ENCODE results near the gene KDM8.

Gene KDM8

GRCh38 chr16:27175888-27176287 is 27.4 kb upstream of the KDM8 start:
- no peak overlapping the region for H3K27ac ChIP-seq (ENCODE audit: extremely low read depth, low read depth, low read length)
- no peaks in the 10 kb centered on the region for H3K36me3 ChIP-seq (ENCODE audit: control insufficient read depth in 2 of 2, insufficient read depth in 1 of 2, low read length in 2 of 2)
- POLR2A ChIA-PET: no interaction called here
- no peak overlapping the region for H3K4me3 ChIP-seq (ENCODE audit: low read depth, low read length)
- TF ChIP-seq, protein P1, sequence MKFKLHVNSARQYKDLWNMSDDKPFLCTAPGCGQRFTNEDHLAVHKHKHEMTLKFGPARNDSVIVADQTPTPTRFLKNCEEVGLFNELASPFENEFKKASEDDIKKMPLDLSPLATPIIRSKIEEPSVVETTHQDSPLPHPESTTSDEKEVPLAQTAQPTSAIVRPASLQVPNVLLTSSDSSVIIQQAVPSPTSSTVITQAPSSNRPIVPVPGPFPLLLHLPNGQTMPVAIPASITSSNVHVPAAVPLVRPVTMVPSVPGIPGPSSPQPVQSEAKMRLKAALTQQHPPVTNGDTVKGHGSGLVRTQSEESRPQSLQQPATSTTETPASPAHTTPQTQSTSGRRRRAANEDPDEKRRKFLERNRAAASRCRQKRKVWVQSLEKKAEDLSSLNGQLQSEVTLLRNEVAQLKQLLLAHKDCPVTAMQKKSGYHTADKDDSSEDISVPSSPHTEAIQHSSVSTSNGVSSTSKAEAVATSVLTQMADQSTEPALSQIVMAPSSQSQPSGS (tag by site-specific recombination; IDR thresholded peaks at IDR 0.05; ENCODE audit: low read depth): 0 out of 2 replicates have a peak, but pooled peaks have one; percentile 28
- TF ChIP-seq ZNF23 (tag by site-specific recombination; IDR thresholded peaks at IDR 0.05; ENCODE audit: borderline replicate concordance): no peak
- H3K4me1 ChIP-seq (ENCODE audit: control insufficient read depth, insufficient read depth, low read length): no peaks in the 10 kb centered on the region
- CTCF ChIA-PET: interaction anchor here (7.9 kb wide), 1 partner anchor 193 kb away, joined by 69 read pairs; no protein-coding TSS in a partner anchor
- no peaks in the 10 kb centered on the region for H3K9me3 ChIP-seq (ENCODE audit: control insufficient read depth, insufficient read depth, low read depth, low read length)

GRCh38 chr16:27177031-27177774 is 26.1 kb upstream of the KDM8 start:
- POLR2A ChIA-PET: no interaction called here
- TF ChIP-seq ZIC2 (tag by site-specific recombination; IDR thresholded peaks at IDR 0.05): no peak
- TF ChIP-seq ZNF155 (tag by site-specific recombination; IDR thresholded peaks at IDR 0.05): no peak
- TF ChIP-seq, protein P2, sequence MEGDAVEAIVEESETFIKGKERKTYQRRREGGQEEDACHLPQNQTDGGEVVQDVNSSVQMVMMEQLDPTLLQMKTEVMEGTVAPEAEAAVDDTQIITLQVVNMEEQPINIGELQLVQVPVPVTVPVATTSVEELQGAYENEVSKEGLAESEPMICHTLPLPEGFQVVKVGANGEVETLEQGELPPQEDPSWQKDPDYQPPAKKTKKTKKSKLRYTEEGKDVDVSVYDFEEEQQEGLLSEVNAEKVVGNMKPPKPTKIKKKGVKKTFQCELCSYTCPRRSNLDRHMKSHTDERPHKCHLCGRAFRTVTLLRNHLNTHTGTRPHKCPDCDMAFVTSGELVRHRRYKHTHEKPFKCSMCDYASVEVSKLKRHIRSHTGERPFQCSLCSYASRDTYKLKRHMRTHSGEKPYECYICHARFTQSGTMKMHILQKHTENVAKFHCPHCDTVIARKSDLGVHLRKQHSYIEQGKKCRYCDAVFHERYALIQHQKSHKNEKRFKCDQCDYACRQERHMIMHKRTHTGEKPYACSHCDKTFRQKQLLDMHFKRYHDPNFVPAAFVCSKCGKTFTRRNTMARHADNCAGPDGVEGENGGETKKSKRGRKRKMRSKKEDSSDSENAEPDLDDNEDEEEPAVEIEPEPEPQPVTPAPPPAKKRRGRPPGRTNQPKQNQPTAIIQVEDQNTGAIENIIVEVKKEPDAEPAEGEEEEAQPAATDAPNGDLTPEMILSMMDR (tag by site-specific recombination; IDR thresholded peaks at IDR 0.05): no peak
- no peak for TF ChIP-seq ZNF169 (tag by site-specific recombination; IDR thresholded peaks at IDR 0.05)
- no peak for TF ChIP-seq ZNF600 (tag by site-specific recombination; IDR thresholded peaks at IDR 0.05)
- no peak for TF ChIP-seq ZNF791 (tag by site-specific recombination; IDR thresholded peaks at IDR 0.05)
- Histone ChIP-seq H3K27ac (ENCODE audit: extremely low read depth, low read depth, low read length) (no peak overlapping the region), H3K4me3 (ENCODE audit: low read depth, low read length) (no peak overlapping the region), H3K4me1 (ENCODE audit: control insufficient read depth, insufficient read depth, low read length) (no peaks in the 10 kb centered on the region), H3K36me3 (ENCODE audit: control insufficient read depth in 2 of 2, insufficient read depth in 1 of 2, low read length in 2 of 2) (no peaks in the 10 kb centered on the region), H3K9me3 (ENCODE audit: control insufficient read depth, insufficient read depth, low read depth, low read length) (no peaks in the 10 kb centered on the region)
- CTCF ChIA-PET: interaction anchor here (0.6 to 7.9 kb wide), 8 partner anchors 11 to 250 kb away, joined by 3 to 69 read pairs (median 8); partner anchors contain the start of gene KDM8

DNA sequence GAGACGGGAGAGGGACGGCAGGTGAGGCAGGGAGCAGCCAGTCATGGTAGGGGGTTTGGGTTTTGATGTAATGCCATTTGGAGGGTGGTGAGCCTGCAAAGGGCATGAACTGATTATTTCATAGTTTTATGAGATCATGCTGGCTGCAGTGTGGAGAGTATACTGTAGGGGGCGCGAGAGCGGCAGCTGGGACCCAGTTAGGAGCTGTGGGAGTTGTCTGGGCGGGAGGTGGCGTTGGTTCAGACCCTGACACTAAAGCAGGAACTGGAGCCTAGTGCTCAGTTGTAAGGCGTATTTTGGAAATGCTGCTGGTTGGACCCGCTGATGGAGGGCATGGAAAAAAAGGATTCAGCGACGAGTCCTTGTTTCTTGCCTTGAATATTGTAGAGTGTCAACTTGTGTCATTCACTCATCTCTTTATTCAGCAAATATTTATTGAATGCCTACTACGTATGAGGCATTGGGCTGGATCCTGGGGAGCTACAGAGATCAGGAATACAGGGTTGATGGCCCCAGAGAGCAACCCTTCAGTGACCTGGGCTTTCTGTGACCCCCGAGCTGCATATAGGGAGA is 23.7 kb upstream of the KDM8 start:
- H3K4me3 ChIP-seq (ENCODE audit: low read depth, low read length): no peak overlapping the region
- CTCF ChIA-PET: interaction anchor here (0.5 to 7.9 kb wide), 39 partner anchors 8 to 794 kb away, joined by 3 to 69 read pairs (median 4); partner anchors contain the start of gene KDM8
- no peak overlapping the region for H3K27ac ChIP-seq (ENCODE audit: extremely low read depth, low read depth, low read length)
- no peaks in the 10 kb centered on the region for H3K4me1 ChIP-seq (ENCODE audit: control insufficient read depth, insufficient read depth, low read length)
- H3K36me3 ChIP-seq (ENCODE audit: control insufficient read depth in 2 of 2, insufficient read depth in 1 of 2, low read length in 2 of 2): no peaks in the 10 kb centered on the region
- no peaks in the 10 kb centered on the region for H3K9me3 ChIP-seq (ENCODE audit: control insufficient read depth, insufficient read depth, low read depth, low read length)
- POLR2A ChIA-PET: interaction anchor here (1.7 kb wide), 1 partner anchor 24 kb away, joined by 6 read pairs; the partner anchor contains the start of gene KDM8
- TF ChIP-seq ZEB2 (tag by site-specific recombination; IDR thresholded peaks at IDR 0.05): no peak
- TF ChIP-seq, protein P1 (tag by site-specific recombination; IDR thresholded peaks at IDR 0.05; ENCODE audit: low read depth): peak; percentile 51; the same call in 1 of the 2 replicates
- TF ChIP-seq ZFP69B (tag by site-specific recombination; IDR thresholded peaks at IDR 0.05): 0 out of 2 replicates have a peak, but pooled peaks have one; percentile 53
- 0 out of 2 replicates have a peak, but pooled peaks have one; percentile 14 for TF ChIP-seq TRIM28 (IDR thresholded peaks at IDR 0.05; ENCODE audit: borderline replicate concordance, low read length)
- TF ChIP-seq, protein P2 (tag by site-specific recombination; IDR thresholded peaks at IDR 0.05): peak; percentile 93
- peak; percentile 45 for TF ChIP-seq ZIC2 (tag by site-specific recombination; IDR thresholded peaks at IDR 0.05)
- TF ChIP-seq, protein P3, sequence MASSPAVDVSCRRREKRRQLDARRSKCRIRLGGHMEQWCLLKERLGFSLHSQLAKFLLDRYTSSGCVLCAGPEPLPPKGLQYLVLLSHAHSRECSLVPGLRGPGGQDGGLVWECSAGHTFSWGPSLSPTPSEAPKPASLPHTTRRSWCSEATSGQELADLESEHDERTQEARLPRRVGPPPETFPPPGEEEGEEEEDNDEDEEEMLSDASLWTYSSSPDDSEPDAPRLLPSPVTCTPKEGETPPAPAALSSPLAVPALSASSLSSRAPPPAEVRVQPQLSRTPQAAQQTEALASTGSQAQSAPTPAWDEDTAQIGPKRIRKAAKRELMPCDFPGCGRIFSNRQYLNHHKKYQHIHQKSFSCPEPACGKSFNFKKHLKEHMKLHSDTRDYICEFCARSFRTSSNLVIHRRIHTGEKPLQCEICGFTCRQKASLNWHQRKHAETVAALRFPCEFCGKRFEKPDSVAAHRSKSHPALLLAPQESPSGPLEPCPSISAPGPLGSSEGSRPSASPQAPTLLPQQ (tag by site-specific recombination; IDR thresholded peaks at IDR 0.05): 0 out of 2 replicates have a peak, but pooled peaks have one; percentile 37
- TF ChIP-seq EGR2 (tag by site-specific recombination; IDR thresholded peaks at IDR 0.05; ENCODE audit: low read depth): peak; percentile 71
- TF ChIP-seq, protein P4, sequence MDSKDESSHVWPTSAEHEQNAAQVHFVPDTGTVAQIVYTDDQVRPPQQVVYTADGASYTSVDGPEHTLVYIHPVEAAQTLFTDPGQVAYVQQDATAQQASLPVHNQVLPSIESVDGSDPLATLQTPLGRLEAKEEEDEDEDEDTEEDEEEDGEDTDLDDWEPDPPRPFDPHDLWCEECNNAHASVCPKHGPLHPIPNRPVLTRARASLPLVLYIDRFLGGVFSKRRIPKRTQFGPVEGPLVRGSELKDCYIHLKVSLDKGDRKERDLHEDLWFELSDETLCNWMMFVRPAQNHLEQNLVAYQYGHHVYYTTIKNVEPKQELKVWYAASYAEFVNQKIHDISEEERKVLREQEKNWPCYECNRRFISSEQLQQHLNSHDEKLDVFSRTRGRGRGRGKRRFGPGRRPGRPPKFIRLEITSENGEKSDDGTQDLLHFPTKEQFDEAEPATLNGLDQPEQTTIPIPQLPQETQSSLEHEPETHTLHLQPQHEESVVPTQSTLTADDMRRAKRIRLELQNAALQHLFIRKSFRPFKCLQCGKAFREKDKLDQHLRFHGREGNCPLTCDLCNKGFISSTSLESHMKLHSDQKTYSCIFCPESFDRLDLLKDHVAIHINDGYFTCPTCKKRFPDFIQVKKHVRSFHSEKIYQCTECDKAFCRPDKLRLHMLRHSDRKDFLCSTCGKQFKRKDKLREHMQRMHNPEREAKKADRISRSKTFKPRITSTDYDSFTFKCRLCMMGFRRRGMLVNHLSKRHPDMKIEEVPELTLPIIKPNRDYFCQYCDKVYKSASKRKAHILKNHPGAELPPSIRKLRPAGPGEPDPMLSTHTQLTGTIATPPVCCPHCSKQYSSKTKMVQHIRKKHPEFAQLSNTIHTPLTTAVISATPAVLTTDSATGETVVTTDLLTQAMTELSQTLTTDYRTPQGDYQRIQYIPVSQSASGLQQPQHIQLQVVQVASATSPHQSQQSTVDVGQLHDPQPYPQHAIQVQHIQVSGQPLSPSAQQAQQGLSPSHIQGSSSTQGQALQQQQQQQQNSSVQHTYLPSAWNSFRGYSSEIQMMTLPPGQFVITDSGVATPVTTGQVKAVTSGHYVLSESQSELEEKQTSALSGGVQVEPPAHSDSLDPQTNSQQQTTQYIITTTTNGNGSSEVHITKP (tag by site-specific recombination; IDR thresholded peaks at IDR 0.05): peak; percentile 54; the same call in 1 of the 2 replicates
- peak; percentile 58 for TF ChIP-seq ZNF654 (tag by site-specific recombination; IDR thresholded peaks at IDR 0.05; ENCODE audit: low read depth)
